K562 (cell line): ENCODE results near the gene DOK3. TPM values are rescaled to one million over a fixed set of nuclear protein-coding genes. Genes with fewer than 3 reads are reported as not detected.

Experiments
- ATAC-seq: fragments of 200-7000 bp; cut with Tn5 transposase; 3 replicates; pipeline ENCODE4 v1.9.1; 2020; ENCODE audit warnings: moderate library complexity
- BruUV-seq: library from RNA; stranded (reverse); fragments of 400-500 nt; replicated peaks from 2 replicates; lab custom pipeline; 2021; lab: Mats Ljungman, UMichigan
- CTCF ChIA-PET: fragments of 300-600 bp; formaldehyde crosslinking; extraction: SDS; loops from one replicate; lab custom pipeline; 2021; ENCODE audit warnings: low intra/inter-chr PET ratio; lab: Yijun Ruan, JAX
- POLR2A ChIA-PET: fragments of 300-600, 350-650 bp; sonication (Branson Sonifier 250); formaldehyde crosslinking; extraction: SDS; loops from one replicate; lab custom pipeline; 2021; ENCODE audit warnings: antibody characterized with exemption, inconsistent platforms; lab: Yijun Ruan, JAX
- DNase-seq, 4 experiments: peaks; one replicate each; pipeline versions ENCODE4 v3.0.0 to v3.0.0-alpha.2; 2011 to 2018; ENCODE audit warnings: low spot score in 3 of 4, mixed read lengths in 3 of 4; ENCODE audit errors: extremely low read depth in 1 of 4
- FAIRE-seq: peaks from 2 replicates; lab custom pipeline; 2011; peaks lifted over from hg19 to GRCh38; lab: Jason Lieb, UNC
- H2AFZ ChIP-seq: 2 replicates; pipeline ENCODE4 v1.6.0; 2011; ENCODE audit warnings: low read depth, low read length, control low read depth, inconsistent platforms
- H3K27ac ChIP-seq: fragments of 200-600 bp; 3 replicates; pipeline ENCODE4 v1.8.0; 2011; ENCODE audit warnings: low read depth, mild to moderate bottlenecking, control low read depth, inconsistent platforms, low read length, moderate library complexity, mixed read lengths; ENCODE audit errors: extremely low read depth
- H3K27me3 ChIP-seq, 2 experiments: fragments of 300-600 bp in 1 of 2; 2 replicates in 1 of 2; 3 replicates in 1 of 2; pipeline versions ENCODE4 v1.6.0 to v1.8.0; 2011; ENCODE audit warnings: inconsistent platforms in 2 of 2, low read length in 2 of 2, mild to moderate bottlenecking in 1 of 2, mixed read lengths in 1 of 2, moderate library complexity in 1 of 2; ENCODE audit not compliant: control insufficient read depth in 2 of 2, insufficient read depth in 2 of 2
- H3K36me3 ChIP-seq: fragments of 300-600 bp; 3 replicates; pipeline ENCODE4 v1.8.0; 2011; ENCODE audit warnings: mild to moderate bottlenecking, low read length, inconsistent platforms; ENCODE audit not compliant: control insufficient read depth, insufficient read depth
- H3K4me1 ChIP-seq, 2 experiments: fragments of 200-600 bp in 1 of 2; replicated peaks in 1 of 2; 2 replicates in 1 of 2; 3 replicates in 1 of 2; pipeline versions ENCODE4 v1.5.1 to v1.8.0; 2011; ENCODE audit warnings: inconsistent platforms in 2 of 2, low read length in 2 of 2, mild to moderate bottlenecking in 1 of 2, mixed read lengths in 1 of 2, moderate library complexity in 1 of 2; ENCODE audit not compliant: control insufficient read depth in 2 of 2, insufficient read depth in 2 of 2
- H3K4me2 ChIP-seq: 2 replicates; pipeline ENCODE4 v1.6.1; 2011; ENCODE audit warnings: low read length, control low read depth, inconsistent platforms, mixed read lengths; ENCODE audit not compliant: insufficient read depth
- H3K4me3 ChIP-seq: fragments of 200-600 bp; sonication (generic), shearing (Covaris generic); 2 replicates; pipeline ENCODE4 v1.5.1; 2016; ENCODE audit warnings: control low read depth, inconsistent platforms
- H3K79me2 ChIP-seq: fragments of 200-600 bp; 3 replicates; pipeline ENCODE4 v1.8.0; 2011; ENCODE audit warnings: low read length, inconsistent platforms; ENCODE audit not compliant: control insufficient read depth, insufficient read depth
- H3K9ac ChIP-seq, 2 experiments: 2 replicates each; pipeline versions ENCODE4 v1.6.0 to v1.6.1; 2011; ENCODE audit warnings: low read depth in 2 of 2, low read length in 2 of 2, control low read depth in 1 of 2, inconsistent platforms in 1 of 2, mild to moderate bottlenecking in 1 of 2, mixed read lengths in 1 of 2; ENCODE audit not compliant: insufficient read depth in 1 of 2
- H3K9me1 ChIP-seq: one replicate; pipeline ENCODE4 v1.6.0; 2011; ENCODE audit warnings: inconsistent platforms, mild to moderate bottlenecking, low read length, moderate library complexity; ENCODE audit not compliant: control insufficient read depth, insufficient read depth
- H3K9me3 ChIP-seq: replicated peaks from 2 replicates; pipeline ENCODE4 v1.5.1; 2011; ENCODE audit warnings: low read depth, low read length, inconsistent platforms; ENCODE audit not compliant: control insufficient read depth, insufficient read depth
- H4K20me1 ChIP-seq: replicated peaks from 2 replicates; pipeline ENCODE4 v1.6.1; 2011; ENCODE audit warnings: low read length, inconsistent platforms, mixed read lengths; ENCODE audit not compliant: control insufficient read depth, insufficient read depth
- ATF1 ChIP-seq, 2 experiments: fragments of 450-650 bp in 1 of 2; IDR thresholded peaks; 2 replicates each; pipeline ENCODE4 v1.6.1; 2016; ENCODE audit warnings: missing compliant biosample characterization in 1 of 2, missing genetic modification characterization in 1 of 2
- E2F1 ChIP-seq: sonication (generic); formaldehyde crosslinking; IDR thresholded peaks from 2 replicates; pipeline ENCODE4 v1.8.1; 2023; ENCODE audit warnings: mild to moderate bottlenecking, missing genetic modification reagents, moderate library complexity
- KAT7 ChIP-seq: sonication (generic); formaldehyde crosslinking; IDR thresholded peaks from 2 replicates; pipeline ENCODE4 v1.8.0; 2022; ENCODE audit warnings: missing genetic modification reagents, mild to moderate bottlenecking, borderline replicate concordance
- MAZ ChIP-seq, 2 experiments: fragments of 450-650 bp in 1 of 2; sonication (generic) in 1 of 2; formaldehyde crosslinking; IDR thresholded peaks in 1 of 2; conservative IDR thresholded peaks in 1 of 2; 2 replicates each; pipeline versions ENCODE4 v1.4.0 to v1.5.0; 2020; ENCODE audit warnings: mild to moderate bottlenecking in 1 of 2, missing genetic modification reagents in 1 of 2
- MBD2 ChIP-seq: sonication (generic); IDR thresholded peaks from 2 replicates; pipeline ENCODE4 v1.6.1; 2016; ENCODE audit warnings: low read depth, borderline replicate concordance
- NFRKB ChIP-seq: fragments of 450-650 bp; IDR thresholded peaks from 2 replicates; pipeline ENCODE4 v1.6.1; 2016; ENCODE audit warnings: low read depth
- TAF1 ChIP-seq: IDR thresholded peaks from 2 replicates; pipeline ENCODE4 v1.6.1; 2011; ENCODE audit warnings: mild to moderate bottlenecking, low read length, moderate library complexity; ENCODE audit not compliant: insufficient read depth, control insufficient read depth, severe bottlenecking; ENCODE audit errors: extremely low read depth
- TAL1 ChIP-seq: fragments of 450-650 bp; IDR thresholded peaks from 2 replicates; pipeline ENCODE4 v1.6.1; 2016; ENCODE audit warnings: mild to moderate bottlenecking
- TEAD2 ChIP-seq: fragments of 450-650 bp; IDR thresholded peaks from 2 replicates; pipeline ENCODE4 v1.6.1; 2016; ENCODE audit warnings: missing genetic modification characterization, control low read depth, missing compliant biosample characterization
- TRIM28 ChIP-seq: fragments of 450-650 bp; IDR thresholded peaks from 2 replicates; pipeline ENCODE4 v1.6.1; 2017
- ZNF232 ChIP-seq: sonication (generic); formaldehyde crosslinking; IDR thresholded peaks from 2 replicates; pipeline ENCODE4 v1.8.0; 2022; ENCODE audit warnings: mild to moderate bottlenecking, missing genetic modification reagents
- ZNF239 ChIP-seq: fragments of 250-450 bp; sonication (Bioruptor Pico); IDR thresholded peaks from 2 replicates; pipeline ENCODE4 v1.4.0; 2020; ENCODE audit warnings: mild to moderate bottlenecking
- ZNF277 ChIP-seq: fragments of 250-450 bp; sonication (Bioruptor Pico); IDR thresholded peaks from 2 replicates; pipeline ENCODE4 v1.8.0; 2022; ENCODE audit warnings: inconsistent platforms, mild to moderate bottlenecking, moderate library complexity, borderline replicate concordance
- ZNF324 ChIP-seq: fragments of 250-450 bp; sonication (Bioruptor Pico); IDR thresholded peaks from 2 replicates; pipeline ENCODE4 v1.4.0; 2020; ENCODE audit warnings: mild to moderate bottlenecking
- ZNF699 ChIP-seq: fragments of 250-450 bp; sonication (Bioruptor Pico); IDR thresholded peaks from 2 replicates; pipeline ENCODE4 v1.8.0; 2021; ENCODE audit warnings: mild to moderate bottlenecking, moderate library complexity; ENCODE audit not compliant: insufficient replicate concordance
- ZNF766 ChIP-seq: fragments of 200-800 bp; sonication (Bioruptor generic); conservative IDR thresholded peaks from 2 replicates; pipeline ENCODE4 v1.6.1; 2016; ENCODE audit warnings: missing genetic modification characterization, missing compliant biosample characterization
- WGBS: fragments of 100-300 bp; shearing (Covaris generic); methylation state at CpG from one replicate; pipeline ENCODE4 v1.1.6; 2016; ENCODE audit warnings: low coverage, mixed read lengths; ENCODE audit not compliant: insufficient coverage; ENCODE audit errors: missing lambda C conversion rate; 5-methylcytosine and 5-hydroxymethylcytosine counted together
- in situ Hi-C: fragments of 300-500 bp; cut with MboI; formaldehyde crosslinking; loops from 4 replicates; pipeline ENCODE4 v1.15.0; 2018; ENCODE audit warnings: inconsistent platforms, mixed read lengths
- intact Hi-C: fragments of 100-400 bp; cut with micrococcal nuclease; formaldehyde crosslinking; loops from 2 replicates; pipeline ENCODE4 v1.14.2; 2022
- polyA plus RNA-seq, 8 experiments: library from polyadenylated mRNA; depleted of rRNA in 4 of 8; stranded (reverse) in 5 of 8; unstranded in 3 of 8; fragments of >200 nt; fragmentation: Nextera tagmentation in 2 of 8; fragmentation: Illumina TruSeq in 1 of 8; extraction: Ambion mirVana in 2 of 8; extraction: Trizol in 1 of 8; gene quantifications; 2 replicates each; pipeline versions ENCODE4 v1.2.1 to v1.2.3, GENCODE V29; 2011 to 2014; ENCODE audit warnings: inconsistent platforms in 1 of 8, missing spikeins in 1 of 8
- total RNA-seq, 7 experiments: library from RNA; depleted of rRNA in 6 of 7; stranded (reverse); fragments of >200 nt in 6 of 7; fragmentation: Illumina TruSeq in 2 of 7; extraction: Trizol in 2 of 7; gene quantifications; 2 replicates each; pipeline versions ENCODE4 v1.2.1 to v1.2.3, GENCODE V29; 2011 to 2021; ENCODE audit warnings: low replicate concordance in 1 of 7

The DOK3 gene
- total and polyA plus RNA-seq, 9 of the 15 experiments (the other 6 are each of a cell fraction or from before 2014, with no cell fraction given): 1.3 to 23.0 (median 8.0) TPM

DNA sequence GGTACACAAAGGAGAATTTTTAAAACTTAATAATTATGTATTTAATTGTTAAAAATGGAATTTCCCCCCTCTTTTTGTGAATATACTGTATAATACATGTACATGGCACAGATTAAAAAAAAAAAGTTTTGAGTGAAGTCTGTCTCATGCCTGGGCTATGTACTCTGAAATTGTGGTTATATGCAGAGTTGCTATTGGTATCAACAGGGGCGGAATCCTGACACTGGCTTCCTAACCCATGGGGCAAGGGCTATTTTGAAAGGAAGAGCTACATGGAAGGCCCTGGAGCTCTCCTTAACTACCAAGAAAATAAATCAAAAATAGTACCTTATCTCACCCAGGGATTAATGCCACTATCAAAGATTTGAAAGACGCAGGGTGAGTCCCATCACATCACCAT, 45.6 kb upstream of the DOK3 start (continued):
- TF ChIP-seq TRIM28 (no peak), ATF1 (CRISPR knock-in tag; IDR thresholded peaks at IDR 0.05) (no peak), ATF1 (tag; IDR thresholded peaks at IDR 0.05) (no peak), ZNF324 (CRISPR knock-in tag) (no peak), TAL1 (no peak), KAT7 (CRISPR knock-in tag) (no peak), MAZ (CRISPR knock-in tag; conservative IDR thresholded peaks at IDR 0.05 in 1 of 2, IDR thresholded peaks at IDR 0.05 in 1 of 2) (no peak), ZNF277 (CRISPR knock-in tag) (no peak), TEAD2 (tag) (no peak), ZNF766 (no peak)

GRCh38 chr5:177554474-177555111, 45.0 kb upstream of the DOK3 start, which contains the start of gene FAM193B:
Gene FAM193B, minus strand, starts transcription at chr5:177554563. Its CDS starts 105 bp downstream, at chr5:177554458.
- DNase-seq (peak; percentile 94 to 98 (median 96)), ATAC-seq (peak; percentile 90), FAIRE-seq (peak; percentile 88)
- WGBS: 11% methylated on average over 30 of the region's 49 CpGs
- ChIA-PET POLR2A (interaction anchor here (1.3 kb wide), 1 partner anchor 10 kb away, joined by 5 read pairs; no protein-coding TSS in a partner anchor), CTCF (interaction anchor here (0.7 kb wide), 1 partner anchor 562 kb away, joined by 3 read pairs; no protein-coding TSS in a partner anchor)
- H3K79me2 ChIP-seq: peaks cover 40% of the 10 kb centered on the region
- peak within 1 kb of the TSS; percentile 75 to 94 for H3K9ac ChIP-seq
- peaks cover 17% of the 10 kb centered on the region for H4K20me1 ChIP-seq
- H3K36me3 ChIP-seq: peaks cover 32% of the 10 kb centered on the region
- H2AFZ ChIP-seq: peak within 1 kb of the TSS; percentile 95
- BruUV-seq: TSS peak; percentile 91
- no peaks in the 10 kb centered on the region for H3K27me3 ChIP-seq
- intact Hi-C loops: loop anchor here (2.0 kb wide), 1 partner anchor 58 kb away; the partner anchor contains the start of gene PDLIM7
- H3K4me1 ChIP-seq: peaks cover 18 to 35% of the 10 kb centered on the region in 2 experiments
- peak within 1 kb of the TSS; percentile 62 for H3K27ac ChIP-seq
- H3K4me2 ChIP-seq: peak within 1 kb of the TSS; percentile 86
- no peaks in the 10 kb centered on the region for H3K9me1 ChIP-seq
- in situ Hi-C loops: no loop called here
- H3K4me3 ChIP-seq: peak within 1 kb of the TSS; percentile 83
- H3K9me3 ChIP-seq: no peaks in the 10 kb centered on the region
- TF ChIP-seq ZNF699: no peak
- peak; percentile 57 for TF ChIP-seq TAF1
- TF ChIP-seq NFRKB: peak; percentile 46; the same call in 1 of the 2 replicates
- peak; percentile 36; the same call in 1 of the 2 replicates for TF ChIP-seq MBD2
- no peak for TF ChIP-seq ZNF232
- peak; percentile 40; the same call in 1 of the 2 replicates for TF ChIP-seq E2F1 (CRISPR knock-in tag)
- TF ChIP-seq ZNF239: peak; percentile 92
